ENCODE data around the gene CNIH3.

Gene CNIH3

DNA sequence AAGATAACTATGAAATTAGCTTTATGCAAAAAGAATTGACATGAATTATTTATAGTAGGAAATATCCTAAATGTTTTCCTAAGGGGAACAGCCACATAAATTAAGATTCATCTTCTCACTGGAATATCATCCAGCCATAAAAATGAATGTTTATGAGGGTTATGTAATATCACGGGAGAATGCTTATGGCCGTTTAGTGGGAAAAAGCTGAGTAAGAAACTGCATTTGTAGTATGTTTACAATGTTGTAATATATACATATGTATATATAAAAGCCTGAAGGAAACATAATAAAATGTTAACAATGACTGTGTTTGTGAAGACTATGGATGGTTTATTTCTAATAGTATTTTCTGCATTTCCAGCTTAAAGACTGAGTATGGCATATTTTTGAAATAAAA, 161.1 kb downstream of the CNIH3 start:
- TF ChIP-seq, protein P1, sequence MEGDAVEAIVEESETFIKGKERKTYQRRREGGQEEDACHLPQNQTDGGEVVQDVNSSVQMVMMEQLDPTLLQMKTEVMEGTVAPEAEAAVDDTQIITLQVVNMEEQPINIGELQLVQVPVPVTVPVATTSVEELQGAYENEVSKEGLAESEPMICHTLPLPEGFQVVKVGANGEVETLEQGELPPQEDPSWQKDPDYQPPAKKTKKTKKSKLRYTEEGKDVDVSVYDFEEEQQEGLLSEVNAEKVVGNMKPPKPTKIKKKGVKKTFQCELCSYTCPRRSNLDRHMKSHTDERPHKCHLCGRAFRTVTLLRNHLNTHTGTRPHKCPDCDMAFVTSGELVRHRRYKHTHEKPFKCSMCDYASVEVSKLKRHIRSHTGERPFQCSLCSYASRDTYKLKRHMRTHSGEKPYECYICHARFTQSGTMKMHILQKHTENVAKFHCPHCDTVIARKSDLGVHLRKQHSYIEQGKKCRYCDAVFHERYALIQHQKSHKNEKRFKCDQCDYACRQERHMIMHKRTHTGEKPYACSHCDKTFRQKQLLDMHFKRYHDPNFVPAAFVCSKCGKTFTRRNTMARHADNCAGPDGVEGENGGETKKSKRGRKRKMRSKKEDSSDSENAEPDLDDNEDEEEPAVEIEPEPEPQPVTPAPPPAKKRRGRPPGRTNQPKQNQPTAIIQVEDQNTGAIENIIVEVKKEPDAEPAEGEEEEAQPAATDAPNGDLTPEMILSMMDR (IDR thresholded peaks at IDR 0.05; ENCODE audit: extremely low read depth, missing control alignments) = no peak

DNA sequence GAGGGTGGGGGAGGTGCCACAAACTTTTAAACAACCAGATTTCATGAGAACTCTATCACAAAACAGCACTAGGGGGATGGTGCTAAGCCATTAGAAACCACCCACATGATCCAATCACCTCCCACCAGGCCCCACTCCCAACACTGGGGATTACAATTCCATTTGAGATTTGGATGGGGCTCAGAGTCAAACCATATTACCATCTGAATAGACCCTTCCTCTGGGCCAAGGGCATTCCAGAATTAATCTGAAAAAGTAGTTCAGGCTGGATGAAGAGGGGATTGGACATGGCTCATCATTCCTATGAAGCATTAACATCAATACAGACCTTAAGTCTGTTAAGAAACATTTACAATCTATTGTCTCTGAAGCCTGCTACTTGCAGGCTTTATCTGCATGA, 163.4 kb downstream of the CNIH3 start:
- DNase-seq (ENCODE audit: low spot score) = no peak
- TF ChIP-seq, protein P1 (IDR thresholded peaks at IDR 0.05; ENCODE audit: extremely low read depth, missing control alignments) = no peak

More for the DNA sequence above, 161.1 kb downstream of the CNIH3 start:
- no peak for DNase-seq (ENCODE audit: low spot score)

DNA sequence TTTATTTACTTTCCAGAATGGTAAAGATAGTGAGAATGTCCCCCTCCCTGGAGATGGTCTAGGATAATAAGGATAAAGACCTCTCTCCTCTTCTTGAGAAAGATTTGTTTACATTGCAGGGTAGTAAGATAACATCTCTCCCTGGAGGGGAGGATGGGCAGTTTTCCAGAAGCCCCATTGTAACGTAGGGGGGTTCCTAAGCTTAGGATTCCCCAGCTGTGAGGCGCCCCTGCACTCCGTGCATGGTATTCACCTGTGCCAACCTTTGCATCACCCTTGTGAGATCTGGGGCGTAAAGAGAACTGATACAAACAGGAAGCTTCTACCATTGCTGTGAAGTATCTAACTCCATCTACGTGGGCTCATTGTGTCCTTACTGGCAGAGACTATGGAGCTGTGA, 164.6 kb downstream of the CNIH3 start:
- TF ChIP-seq, protein P1 (IDR thresholded peaks at IDR 0.05; ENCODE audit: extremely low read depth, missing control alignments) = no peak
- no peak for DNase-seq (ENCODE audit: low spot score)

DNA sequence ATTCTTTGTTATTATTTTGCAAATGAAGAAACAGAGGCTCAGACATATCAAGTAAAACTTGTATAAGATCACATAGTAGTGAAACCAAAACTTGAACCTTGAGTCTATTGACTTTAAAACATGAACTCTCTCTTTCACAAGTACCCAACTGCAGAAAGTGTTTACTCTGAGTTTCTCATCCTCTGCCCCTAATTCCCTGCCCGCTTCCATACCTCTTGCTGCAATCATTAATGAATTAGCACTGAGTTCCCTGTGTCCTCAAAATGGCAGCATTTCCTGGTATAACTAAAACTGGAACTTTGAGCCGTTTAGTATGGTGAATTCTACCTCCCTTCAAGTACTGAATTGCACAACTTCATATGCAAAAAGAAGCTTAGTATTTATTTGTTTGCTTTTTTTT, 165.7 kb downstream of the CNIH3 start:
- no peak for DNase-seq (ENCODE audit: low spot score)
- TF ChIP-seq, protein P1 (IDR thresholded peaks at IDR 0.05; ENCODE audit: extremely low read depth, missing control alignments) = no peak

DNA sequence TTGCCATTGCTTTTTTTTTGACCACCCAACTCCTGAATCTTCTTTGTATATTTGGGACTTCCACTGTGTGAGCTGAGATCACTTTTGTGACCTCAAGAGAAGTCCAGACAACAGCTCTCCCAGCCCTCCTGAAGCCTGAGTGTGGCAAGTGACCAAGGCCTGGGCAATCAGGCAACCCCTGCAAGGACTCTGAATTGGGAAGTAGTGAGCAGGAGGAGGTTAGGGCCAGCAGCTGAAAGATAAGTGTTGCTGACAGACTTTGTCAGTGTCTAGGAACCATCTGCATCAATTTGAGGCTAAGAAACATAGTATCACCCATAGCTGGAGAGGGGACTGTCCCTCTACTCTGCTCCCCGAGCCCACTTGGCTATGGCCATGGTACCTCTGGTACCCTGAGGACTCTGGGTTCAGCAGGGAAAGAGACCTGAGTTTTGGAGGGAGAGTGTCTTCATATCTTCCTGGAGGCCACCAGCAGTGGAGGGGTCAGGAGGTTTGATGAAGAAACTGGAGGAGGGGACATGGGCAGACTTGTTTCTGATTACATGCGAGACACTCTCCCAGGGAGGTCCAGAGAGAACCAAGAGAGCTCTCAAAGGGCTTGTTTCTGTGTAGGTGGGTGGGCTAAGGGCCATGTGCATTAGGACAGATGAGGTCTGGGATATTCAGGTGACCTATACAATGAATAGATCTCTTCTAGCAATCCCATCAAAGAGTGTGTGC, 166.3 kb downstream of the CNIH3 start:
- TF ChIP-seq, protein P1 (IDR thresholded peaks at IDR 0.05; ENCODE audit: extremely low read depth, missing control alignments) = no peak
- no peak for DNase-seq (ENCODE audit: low spot score)

DNA sequence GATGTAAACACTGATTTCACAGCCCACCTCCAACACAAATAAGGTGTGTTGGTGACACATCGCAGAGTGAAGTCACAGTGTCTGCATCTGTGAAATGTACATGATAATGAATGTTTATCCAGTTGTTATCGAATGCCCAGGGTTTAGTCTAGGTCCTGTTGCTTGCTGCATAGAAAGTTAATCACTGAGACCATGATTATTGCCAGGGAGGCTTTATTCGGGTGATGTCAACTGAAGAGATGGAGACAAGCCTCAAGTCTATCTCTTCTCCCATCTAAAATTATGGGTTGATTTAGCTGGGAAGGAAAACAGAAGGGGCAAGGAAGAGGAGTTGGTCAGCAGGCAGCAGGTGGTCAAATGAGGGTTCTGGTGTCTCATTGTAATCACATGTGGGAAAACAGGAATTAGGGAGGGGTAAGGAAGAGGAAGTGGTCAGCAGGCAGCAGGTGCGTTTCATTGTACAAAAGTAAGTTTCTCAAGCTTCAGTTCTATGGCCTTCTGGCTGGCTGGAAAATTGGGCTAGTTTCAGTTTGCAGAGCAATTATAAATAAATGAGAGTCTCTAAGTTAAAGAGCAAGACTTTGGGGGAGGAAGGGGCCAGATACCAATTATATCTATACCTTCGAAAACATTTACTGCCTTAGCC, 167.0 kb downstream of the CNIH3 start:
- TF ChIP-seq, protein P1 (IDR thresholded peaks at IDR 0.05; ENCODE audit: extremely low read depth, missing control alignments) = no peak

DNA sequence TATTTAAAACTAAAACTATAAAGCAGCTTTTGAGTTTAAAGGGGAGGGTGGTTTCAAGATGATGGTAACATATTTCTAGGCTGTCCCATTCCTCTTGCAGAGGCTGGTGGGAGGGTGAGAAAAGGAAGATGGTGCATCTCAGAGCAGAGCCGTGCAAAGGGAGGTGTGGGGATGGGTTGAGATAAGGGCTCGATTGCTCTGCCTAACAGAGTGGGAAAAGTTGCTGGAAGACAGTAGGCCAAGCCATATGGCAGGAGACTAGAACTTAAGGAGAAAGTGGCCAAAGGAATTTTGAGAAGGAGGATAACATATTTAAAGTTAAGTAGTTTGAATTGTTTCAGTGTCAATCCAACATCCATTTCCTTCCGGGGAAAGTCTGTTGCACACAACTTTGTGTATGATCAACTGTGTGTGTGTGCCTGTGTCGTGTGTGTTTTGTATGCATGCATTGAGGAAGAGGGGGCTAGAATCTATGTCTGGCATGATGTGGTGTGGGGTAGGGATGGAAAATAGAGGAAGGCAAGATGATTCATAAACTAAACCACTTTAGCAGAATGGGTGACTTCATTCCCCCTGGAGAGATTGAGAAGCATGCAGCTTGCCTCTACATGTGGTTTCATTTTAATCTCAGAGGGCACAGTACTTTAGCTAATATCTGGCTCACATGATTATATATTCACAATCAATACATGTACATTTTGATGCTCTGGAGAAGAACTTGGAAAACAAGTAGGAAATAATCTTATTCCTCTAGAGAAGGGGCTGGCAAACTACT, 168.3 kb downstream of the CNIH3 start:
- TF ChIP-seq, protein P1 (IDR thresholded peaks at IDR 0.05; ENCODE audit: extremely low read depth, missing control alignments) = no peak
- no peak for DNase-seq (ENCODE audit: low spot score)

More for the DNA sequence above, 167.0 kb downstream of the CNIH3 start:
- no peak for DNase-seq (ENCODE audit: low spot score)

Data from GM20000 (cell line).